Neural cell (in vitro differentiated cells): Measurements from ENCODE around the gene KCNIP3. TPM values are rescaled to one million over a fixed set of nuclear protein-coding genes. Genes with fewer than 3 reads are reported as not detected.
"Not testable (repeated sequence)": the region's sequence is repeated elsewhere in the genome, so short reads cannot be mapped to it uniquely, and the experiment has no call there.

Experiments
- H2AFZ ChIP-seq: fragments of 200-600, 300-800 bp; sonication (generic), shearing (Covaris generic); 2 replicates; pipeline ENCODE4 v1.6.0; 2014; ENCODE audit warnings: low read depth, mild to moderate bottlenecking, antibody characterized with exemption, low read length, moderate library complexity
- H3F3A ChIP-seq: fragments of 200-600 bp; shearing (Covaris generic); 2 replicates; pipeline ENCODE4 v1.6.1; 2016; ENCODE audit warnings: mild to moderate bottlenecking, moderate library complexity, mixed read lengths, antibody characterized with exemption, low read length; ENCODE audit not compliant: insufficient read depth, poor library complexity, severe bottlenecking
- H3K27ac ChIP-seq: fragments of 200-600, 300-800 bp; sonication (generic), shearing (Covaris generic); 2 replicates; pipeline ENCODE4 v1.5.1; 2014; ENCODE audit warnings: mild to moderate bottlenecking, low read length, moderate library complexity
- H3K27me3 ChIP-seq: fragments of 300-800, 200-600 bp; sonication (generic), shearing (Covaris generic); 2 replicates; pipeline ENCODE4 v1.6.0; 2014; ENCODE audit warnings: mild to moderate bottlenecking, low read depth, low read length, moderate library complexity; ENCODE audit not compliant: insufficient read depth
- H3K36me3 ChIP-seq: fragments of 300-800, 200-600 bp; sonication (generic), shearing (Covaris generic); 2 replicates; pipeline ENCODE4 v1.5.1; 2014; ENCODE audit warnings: mild to moderate bottlenecking, antibody characterized with exemption, low read length, moderate library complexity; ENCODE audit not compliant: insufficient read depth
- H3K4me2 ChIP-seq: fragments of 300-800, 200-600 bp; sonication (generic), shearing (Covaris generic); 2 replicates; pipeline ENCODE4 v1.6.0; 2014; ENCODE audit warnings: mild to moderate bottlenecking, low read length
- H3K4me3 ChIP-seq: fragments of 300-800, 200-600 bp; sonication (generic), shearing (Covaris generic); 2 replicates; pipeline ENCODE4 v1.5.1; 2014; ENCODE audit warnings: mild to moderate bottlenecking, low read length, moderate library complexity
- H3K79me2 ChIP-seq: fragments of 200-600 bp; shearing (Covaris generic); replicated peaks from 2 replicates; pipeline ENCODE4 v1.6.0; 2014; ENCODE audit warnings: mild to moderate bottlenecking, low read length, moderate library complexity; ENCODE audit not compliant: insufficient read depth
- H3K9ac ChIP-seq: fragments of 300-800, 200-600 bp; sonication (generic), shearing (Covaris generic); 2 replicates; pipeline ENCODE4 v1.6.1; 2016; ENCODE audit warnings: mild to moderate bottlenecking, low read length, mixed read lengths
- H3K9me2 ChIP-seq: fragments of 200-600 bp; shearing (Covaris generic); 2 replicates; pipeline ENCODE4 v1.6.1; 2016; ENCODE audit warnings: mild to moderate bottlenecking, low read length, mixed read lengths; ENCODE audit not compliant: insufficient read depth
- H3K9me3 ChIP-seq: fragments of 200-600, 300-800 bp; sonication (generic), shearing (Covaris generic); 2 replicates; pipeline ENCODE4 v1.6.1; 2016; ENCODE audit warnings: mild to moderate bottlenecking, mixed run types, low read length, moderate library complexity, mixed read lengths
- H4K20me1 ChIP-seq: fragments of 200-600 bp; shearing (Covaris generic); 2 replicates; pipeline ENCODE4 v1.6.1; 2016; ENCODE audit warnings: mild to moderate bottlenecking, mixed run types; ENCODE audit not compliant: insufficient read depth
- CTCF ChIP-seq: fragments of 450-650 bp; IDR thresholded peaks from 2 replicates; pipeline ENCODE4 v1.5.1; 2014; ENCODE audit warnings: antibody characterized with exemption, mild to moderate bottlenecking, moderate library complexity; ENCODE audit not compliant: poor library complexity, severe bottlenecking
- MXI1 ChIP-seq: fragments of 450-650 bp; conservative IDR thresholded peaks from 2 replicates; pipeline ENCODE4 v1.6.1; 2014; ENCODE audit warnings: antibody characterized with exemption, mild to moderate bottlenecking; ENCODE audit not compliant: poor library complexity, severe bottlenecking
- SMC3 ChIP-seq: fragments of 450-650 bp; conservative IDR thresholded peaks from 2 replicates; pipeline ENCODE4 v1.6.1; 2014; ENCODE audit warnings: antibody characterized with exemption, mild to moderate bottlenecking, moderate library complexity; ENCODE audit not compliant: poor library complexity
- polyA plus RNA-seq: library from polyadenylated mRNA; depleted of rRNA; stranded (reverse); fragments of >200 nt; gene quantifications from 2 replicates; pipeline ENCODE4 v1.2.3, GENCODE V29; 2014

Gene KCNIP3
- polyA plus RNA-seq, 1 donor from 2014 or later, result not detected

DNA sequence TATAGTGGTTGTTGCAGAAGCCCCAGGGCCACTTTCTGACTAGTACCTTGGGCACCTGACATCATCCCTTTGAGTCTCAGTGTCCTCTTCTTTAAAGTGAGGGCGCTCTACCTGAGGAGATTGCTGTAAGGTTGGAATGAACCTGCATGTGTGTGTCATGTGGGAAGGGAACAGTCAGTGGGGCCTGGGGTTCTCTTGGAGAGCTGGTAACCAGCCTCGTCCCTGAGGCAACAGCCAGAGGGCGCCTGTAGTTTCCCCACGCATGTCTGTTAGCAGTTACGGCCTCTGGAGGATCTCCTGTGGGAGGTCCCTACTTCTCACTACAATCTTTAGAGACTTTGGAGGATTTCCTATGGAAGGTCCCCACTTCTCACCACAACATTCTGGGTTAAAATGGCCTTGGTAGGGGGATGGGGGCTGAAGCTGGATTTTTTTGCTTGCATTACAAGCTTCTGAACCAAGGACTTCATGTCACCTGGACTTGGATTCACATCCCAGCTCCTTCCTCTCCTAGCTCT is 106.1 kb downstream of the KCNIP3 start:
- H3F3A ChIP-seq, H4K20me1 ChIP-seq, H3K9me3 ChIP-seq, H3K36me3 ChIP-seq, H3K27me3 ChIP-seq, H3K9me2 ChIP-seq, H3K79me2 ChIP-seq: not testable (repeated sequence)
- peak; percentile 68 for TF ChIP-seq CTCF
- TF ChIP-seq MXI1, result peak; percentile 5
- TF ChIP-seq SMC3, result peak; percentile 5
- H3K4me3 ChIP-seq, result peak overlapping the region; percentile 99
- peak overlapping the region; percentile 95 for H3K9ac ChIP-seq
- H2AFZ ChIP-seq, result peak overlapping the region; percentile 90
- H3K27ac ChIP-seq, result peak overlapping the region; percentile 85
- peak overlapping the region; percentile 45 for H3K4me2 ChIP-seq

GRCh38 chr2:95403824-95404223 is 106.7 kb downstream of the KCNIP3 start:
- H3K9ac ChIP-seq, result peak overlapping the region; percentile 95
- not testable (repeated sequence) for H3K27me3 ChIP-seq, H3K9me3 ChIP-seq, H3K36me3 ChIP-seq, H4K20me1 ChIP-seq, H2AFZ ChIP-seq, H3K27ac ChIP-seq, H3K9me2 ChIP-seq, H3K79me2 ChIP-seq, H3F3A ChIP-seq
- H3K4me3 ChIP-seq, result peak overlapping the region; percentile 99
- H3K4me2 ChIP-seq, result peak overlapping the region; percentile 31

- not testable (repeated sequence) for H3K9ac ChIP-seq, H3K9me2 ChIP-seq, H3K27ac ChIP-seq, H4K20me1 ChIP-seq, H3K36me3 ChIP-seq, H3K4me3 ChIP-seq, H3K4me2 ChIP-seq, H3K27me3 ChIP-seq, H3F3A ChIP-seq, H3K79me2 ChIP-seq, H2AFZ ChIP-seq, H3K9me3 ChIP-seq
These were observed 107.5 kb downstream of the KCNIP3 start for GRCh38 chr2:95404676-95405075.

DNA sequence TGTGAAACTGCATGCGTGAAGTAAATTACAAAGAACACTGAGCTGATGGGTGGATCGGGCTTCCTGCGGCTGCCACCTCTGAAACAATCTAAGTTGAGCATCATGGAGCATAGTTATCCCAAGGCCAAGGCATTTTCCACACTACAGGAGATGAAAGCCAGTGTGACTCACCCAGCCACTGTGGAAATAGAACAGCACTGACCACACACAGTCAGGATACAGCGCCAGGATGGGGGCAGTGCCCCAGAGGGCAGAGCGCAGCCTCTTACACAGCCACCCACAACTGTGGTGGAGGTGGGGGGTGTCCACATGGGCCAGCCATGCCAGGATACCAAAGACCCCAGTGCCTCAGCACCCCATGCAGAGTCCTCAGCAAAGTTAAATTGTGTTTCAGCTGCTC is 114.1 kb downstream of the KCNIP3 start:
- not testable (repeated sequence) for H2AFZ ChIP-seq, H3K9ac ChIP-seq, H3K9me2 ChIP-seq, H3K36me3 ChIP-seq, H3F3A ChIP-seq, H3K4me3 ChIP-seq, H3K27ac ChIP-seq, H4K20me1 ChIP-seq, H3K79me2 ChIP-seq, H3K27me3 ChIP-seq, H3K4me2 ChIP-seq, H3K9me3 ChIP-seq

GRCh38 chr2:95414015-95414594 is 117.0 kb downstream of the KCNIP3 start:
- H3K9me3 ChIP-seq, H3K79me2 ChIP-seq, H3K27ac ChIP-seq, H3K36me3 ChIP-seq, H3K4me2 ChIP-seq, H4K20me1 ChIP-seq, H3K9me2 ChIP-seq, H3K9ac ChIP-seq, H3F3A ChIP-seq, H3K27me3 ChIP-seq, H3K4me3 ChIP-seq, H2AFZ ChIP-seq: not testable (repeated sequence)
- peak; percentile 51 for TF ChIP-seq CTCF

DNA sequence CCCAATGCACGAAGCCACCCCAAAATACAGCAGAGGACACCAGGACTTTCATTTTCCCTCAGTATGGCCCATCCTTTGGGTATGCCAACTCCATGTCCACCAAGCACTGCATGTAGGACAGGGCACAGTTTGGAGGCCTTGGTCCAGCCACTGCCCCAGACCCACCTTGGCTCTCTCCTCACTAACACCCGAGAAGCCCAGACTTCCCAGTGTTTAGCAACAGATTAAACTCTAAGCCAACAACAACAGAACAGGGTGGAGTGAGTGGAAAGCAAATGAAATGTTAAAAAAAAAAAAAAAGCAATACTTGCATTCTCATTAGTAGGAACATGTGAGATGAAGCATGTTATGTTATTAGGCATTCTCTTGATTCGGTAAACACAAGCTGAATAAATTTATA is 118.0 kb downstream of the KCNIP3 start:
- not testable (repeated sequence) for H3K4me3 ChIP-seq, H4K20me1 ChIP-seq, H3K27me3 ChIP-seq, H3K36me3 ChIP-seq, H3K27ac ChIP-seq, H3K79me2 ChIP-seq, H3K9ac ChIP-seq, H3K9me3 ChIP-seq, H3F3A ChIP-seq, H3K4me2 ChIP-seq, H3K9me2 ChIP-seq, H2AFZ ChIP-seq
